Measurements from ENCODE around the gene STK38. TPM values are rescaled to one million over a fixed set of nuclear protein-coding genes. Genes with fewer than 3 reads are reported as not detected.

The STK38 gene
- total and polyA plus RNA-seq, 9 of the 15 experiments (the other 6 are each of a cell fraction or from before 2014, with no cell fraction given), result 5.7 to 28.7 (median 19.5) TPM

DNA sequence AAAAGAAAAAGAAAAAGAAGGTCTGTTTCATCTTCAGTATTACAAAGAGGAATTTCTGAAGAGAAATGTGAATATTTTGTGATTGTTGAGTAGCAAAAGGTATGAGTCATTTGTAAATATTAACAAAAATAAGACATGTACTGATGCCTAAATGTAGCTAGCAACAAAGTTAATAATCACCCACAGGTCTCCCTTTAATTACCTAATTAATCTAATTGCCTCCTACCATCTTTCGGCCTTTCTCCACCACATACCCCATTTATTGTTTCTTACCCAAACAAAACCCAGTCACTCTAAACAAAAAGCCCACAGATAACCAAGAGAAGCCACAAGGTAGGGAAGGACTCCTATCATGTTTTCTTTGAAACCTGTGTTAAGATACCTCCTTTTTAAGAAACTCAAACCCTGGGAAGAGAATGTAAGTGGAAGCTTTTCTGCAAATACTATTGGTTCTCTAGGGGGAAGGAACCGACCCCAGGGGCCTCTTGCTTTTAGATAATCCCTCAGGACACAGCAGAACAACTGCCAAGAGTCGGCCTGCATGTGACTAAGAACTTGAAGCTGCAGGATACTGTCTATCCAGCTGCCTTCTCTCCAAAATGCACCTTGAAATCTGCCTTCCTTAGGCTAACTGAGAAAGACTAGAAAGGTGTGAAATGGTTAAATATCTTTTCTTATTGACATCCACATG is 16.1 kb upstream of the STK38 start:
- no peaks in the 10 kb centered on the region for H4K20me1 ChIP-seq (replicated peaks; ENCODE audit: control insufficient read depth, insufficient read depth, low read length)
- H3K4me1 ChIP-seq (replicated peaks in 1 of 2; ENCODE audit: control insufficient read depth in 2 of 2, insufficient read depth in 2 of 2, low read length in 2 of 2), result no peaks in the 10 kb centered on the region; a peak in 2 of 5 replicates
- FAIRE-seq, result peak; percentile 63
- no peak overlapping the region for H3K4me2 ChIP-seq (ENCODE audit: insufficient read depth, low read length)
- ATAC-seq, result peak; percentile 63
- H3K4me3 ChIP-seq, result no peak overlapping the region
- ChIA-PET POLR2A (interaction anchor here (1.0 to 1.2 kb wide), 3 partner anchors 17 to 32 kb away, joined by 3 to 4 read pairs (median 3); no protein-coding TSS in a partner anchor), CTCF (ENCODE audit: low intra/inter-chr PET ratio) (no interaction called here)
- no peaks in the 10 kb centered on the region for H3K79me2 ChIP-seq (ENCODE audit: control insufficient read depth, insufficient read depth, low read length)
- no peaks in the 10 kb centered on the region for H3K36me3 ChIP-seq (ENCODE audit: control insufficient read depth, insufficient read depth, low read length)
- H3K9me3 ChIP-seq (replicated peaks; ENCODE audit: control insufficient read depth, insufficient read depth, low read depth, low read length), result no peaks in the 10 kb centered on the region
- in situ Hi-C loops (cut with MboI), result no loop called here
- H3K27me3 ChIP-seq (ENCODE audit: control insufficient read depth in 2 of 2, insufficient read depth in 2 of 2, low read length in 2 of 2), result no peaks in the 10 kb centered on the region
- TF ChIP-seq, protein P1, sequence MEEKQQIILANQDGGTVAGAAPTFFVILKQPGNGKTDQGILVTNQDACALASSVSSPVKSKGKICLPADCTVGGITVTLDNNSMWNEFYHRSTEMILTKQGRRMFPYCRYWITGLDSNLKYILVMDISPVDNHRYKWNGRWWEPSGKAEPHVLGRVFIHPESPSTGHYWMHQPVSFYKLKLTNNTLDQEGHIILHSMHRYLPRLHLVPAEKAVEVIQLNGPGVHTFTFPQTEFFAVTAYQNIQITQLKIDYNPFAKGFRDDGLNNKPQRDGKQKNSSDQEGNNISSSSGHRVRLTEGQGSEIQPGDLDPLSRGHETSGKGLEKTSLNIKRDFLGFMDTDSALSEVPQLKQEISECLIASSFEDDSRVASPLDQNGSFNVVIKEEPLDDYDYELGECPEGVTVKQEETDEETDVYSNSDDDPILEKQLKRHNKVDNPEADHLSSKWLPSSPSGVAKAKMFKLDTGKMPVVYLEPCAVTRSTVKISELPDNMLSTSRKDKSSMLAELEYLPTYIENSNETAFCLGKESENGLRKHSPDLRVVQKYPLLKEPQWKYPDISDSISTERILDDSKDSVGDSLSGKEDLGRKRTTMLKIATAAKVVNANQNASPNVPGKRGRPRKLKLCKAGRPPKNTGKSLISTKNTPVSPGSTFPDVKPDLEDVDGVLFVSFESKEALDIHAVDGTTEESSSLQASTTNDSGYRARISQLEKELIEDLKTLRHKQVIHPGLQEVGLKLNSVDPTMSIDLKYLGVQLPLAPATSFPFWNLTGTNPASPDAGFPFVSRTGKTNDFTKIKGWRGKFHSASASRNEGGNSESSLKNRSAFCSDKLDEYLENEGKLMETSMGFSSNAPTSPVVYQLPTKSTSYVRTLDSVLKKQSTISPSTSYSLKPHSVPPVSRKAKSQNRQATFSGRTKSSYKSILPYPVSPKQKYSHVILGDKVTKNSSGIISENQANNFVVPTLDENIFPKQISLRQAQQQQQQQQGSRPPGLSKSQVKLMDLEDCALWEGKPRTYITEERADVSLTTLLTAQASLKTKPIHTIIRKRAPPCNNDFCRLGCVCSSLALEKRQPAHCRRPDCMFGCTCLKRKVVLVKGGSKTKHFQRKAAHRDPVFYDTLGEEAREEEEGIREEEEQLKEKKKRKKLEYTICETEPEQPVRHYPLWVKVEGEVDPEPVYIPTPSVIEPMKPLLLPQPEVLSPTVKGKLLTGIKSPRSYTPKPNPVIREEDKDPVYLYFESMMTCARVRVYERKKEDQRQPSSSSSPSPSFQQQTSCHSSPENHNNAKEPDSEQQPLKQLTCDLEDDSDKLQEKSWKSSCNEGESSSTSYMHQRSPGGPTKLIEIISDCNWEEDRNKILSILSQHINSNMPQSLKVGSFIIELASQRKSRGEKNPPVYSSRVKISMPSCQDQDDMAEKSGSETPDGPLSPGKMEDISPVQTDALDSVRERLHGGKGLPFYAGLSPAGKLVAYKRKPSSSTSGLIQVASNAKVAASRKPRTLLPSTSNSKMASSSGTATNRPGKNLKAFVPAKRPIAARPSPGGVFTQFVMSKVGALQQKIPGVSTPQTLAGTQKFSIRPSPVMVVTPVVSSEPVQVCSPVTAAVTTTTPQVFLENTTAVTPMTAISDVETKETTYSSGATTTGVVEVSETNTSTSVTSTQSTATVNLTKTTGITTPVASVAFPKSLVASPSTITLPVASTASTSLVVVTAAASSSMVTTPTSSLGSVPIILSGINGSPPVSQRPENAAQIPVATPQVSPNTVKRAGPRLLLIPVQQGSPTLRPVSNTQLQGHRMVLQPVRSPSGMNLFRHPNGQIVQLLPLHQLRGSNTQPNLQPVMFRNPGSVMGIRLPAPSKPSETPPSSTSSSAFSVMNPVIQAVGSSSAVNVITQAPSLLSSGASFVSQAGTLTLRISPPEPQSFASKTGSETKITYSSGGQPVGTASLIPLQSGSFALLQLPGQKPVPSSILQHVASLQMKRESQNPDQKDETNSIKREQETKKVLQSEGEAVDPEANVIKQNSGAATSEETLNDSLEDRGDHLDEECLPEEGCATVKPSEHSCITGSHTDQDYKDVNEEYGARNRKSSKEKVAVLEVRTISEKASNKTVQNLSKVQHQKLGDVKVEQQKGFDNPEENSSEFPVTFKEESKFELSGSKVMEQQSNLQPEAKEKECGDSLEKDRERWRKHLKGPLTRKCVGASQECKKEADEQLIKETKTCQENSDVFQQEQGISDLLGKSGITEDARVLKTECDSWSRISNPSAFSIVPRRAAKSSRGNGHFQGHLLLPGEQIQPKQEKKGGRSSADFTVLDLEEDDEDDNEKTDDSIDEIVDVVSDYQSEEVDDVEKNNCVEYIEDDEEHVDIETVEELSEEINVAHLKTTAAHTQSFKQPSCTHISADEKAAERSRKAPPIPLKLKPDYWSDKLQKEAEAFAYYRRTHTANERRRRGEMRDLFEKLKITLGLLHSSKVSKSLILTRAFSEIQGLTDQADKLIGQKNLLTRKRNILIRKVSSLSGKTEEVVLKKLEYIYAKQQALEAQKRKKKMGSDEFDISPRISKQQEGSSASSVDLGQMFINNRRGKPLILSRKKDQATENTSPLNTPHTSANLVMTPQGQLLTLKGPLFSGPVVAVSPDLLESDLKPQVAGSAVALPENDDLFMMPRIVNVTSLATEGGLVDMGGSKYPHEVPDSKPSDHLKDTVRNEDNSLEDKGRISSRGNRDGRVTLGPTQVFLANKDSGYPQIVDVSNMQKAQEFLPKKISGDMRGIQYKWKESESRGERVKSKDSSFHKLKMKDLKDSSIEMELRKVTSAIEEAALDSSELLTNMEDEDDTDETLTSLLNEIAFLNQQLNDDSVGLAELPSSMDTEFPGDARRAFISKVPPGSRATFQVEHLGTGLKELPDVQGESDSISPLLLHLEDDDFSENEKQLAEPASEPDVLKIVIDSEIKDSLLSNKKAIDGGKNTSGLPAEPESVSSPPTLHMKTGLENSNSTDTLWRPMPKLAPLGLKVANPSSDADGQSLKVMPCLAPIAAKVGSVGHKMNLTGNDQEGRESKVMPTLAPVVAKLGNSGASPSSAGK (IDR thresholded peaks at IDR 0.05), result 0 out of 2 replicates have a peak, but pooled peaks have one; percentile 34
- TF ChIP-seq U2AF2 (optimal IDR thresholded peaks at IDR 0.05; ENCODE audit: low read depth, low read length), result no peak
- TF ChIP-seq, protein P2, sequence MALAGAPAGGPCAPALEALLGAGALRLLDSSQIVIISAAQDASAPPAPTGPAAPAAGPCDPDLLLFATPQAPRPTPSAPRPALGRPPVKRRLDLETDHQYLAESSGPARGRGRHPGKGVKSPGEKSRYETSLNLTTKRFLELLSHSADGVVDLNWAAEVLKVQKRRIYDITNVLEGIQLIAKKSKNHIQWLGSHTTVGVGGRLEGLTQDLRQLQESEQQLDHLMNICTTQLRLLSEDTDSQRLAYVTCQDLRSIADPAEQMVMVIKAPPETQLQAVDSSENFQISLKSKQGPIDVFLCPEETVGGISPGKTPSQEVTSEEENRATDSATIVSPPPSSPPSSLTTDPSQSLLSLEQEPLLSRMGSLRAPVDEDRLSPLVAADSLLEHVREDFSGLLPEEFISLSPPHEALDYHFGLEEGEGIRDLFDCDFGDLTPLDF (CRISPR knock-in tag; IDR thresholded peaks at IDR 0.05), result no peak
- peak; percentile 71 for TF ChIP-seq L3MBTL2 (IDR thresholded peaks at IDR 0.05)
- BruUV-seq (replicated peaks), result no TSS peak
- no peak overlapping the region for H3K27ac ChIP-seq (ENCODE audit: extremely low read depth, low read depth, low read length)
- peak overlapping the region; percentile 79 for H2AFZ ChIP-seq (ENCODE audit: low read depth, low read length)
- 38% methylated on average over 3 of the region's 3 CpGs for WGBS (ENCODE audit: insufficient coverage, low coverage, missing lambda C conversion rate)
- H3K9me1 ChIP-seq (ENCODE audit: control insufficient read depth, insufficient read depth, low read length), result no peaks in the 10 kb centered on the region
- no peak overlapping the region for H3K9ac ChIP-seq (ENCODE audit: insufficient read depth in 1 of 2, low read depth in 2 of 2, low read length in 2 of 2)
- DNase-seq (ENCODE audit: extremely low read depth in 1 of 4, low spot score in 3 of 4), result no peak
- intact Hi-C loops (cut with micrococcal nuclease), result no loop called here

All from K562 (cell line).